ENCODE measurements around the gene SMARCA4.
"Not testable (repeated sequence)": the region's sequence is repeated elsewhere in the genome, so short reads cannot be mapped to it uniquely, and the experiment has no call there.

The SMARCA4 gene

GRCh38 chr19:11090014-11090263, 129.1 kb downstream of the SMARCA4 start:
- H3K14ac ChIP-seq (ENCODE audit: low read length), result peak overlapping the region; percentile 96
- peak overlapping the region; percentile 96 for H3K18ac ChIP-seq (ENCODE audit: low read length)
- peak overlapping the region; percentile 80 for H4K8ac ChIP-seq (ENCODE audit: low read depth, low read length)
- H2BK5ac ChIP-seq (ENCODE audit: low read depth, low read length, poor library complexity), result peak overlapping the region; percentile 97
- no CpG with 5 or more reads among the region's 15 CpGs for WGBS (ENCODE audit: extremely low coverage, insufficient coverage, insufficient read length)
- peak overlapping the region; percentile 95 for H2BK120ac ChIP-seq (ENCODE audit: insufficient read depth, low read length, poor library complexity)
- not testable (repeated sequence) for H3K23ac ChIP-seq (ENCODE audit: low read length); H3K9me3 ChIP-seq (ENCODE audit: insufficient read depth, low read depth, low read length); H3K27me3 ChIP-seq (ENCODE audit: insufficient read depth, low read length)
- peaks cover 37% of the 10 kb centered on the region for H3K79me1 ChIP-seq (ENCODE audit: low read length)
- H3K4me2 ChIP-seq (ENCODE audit: low read length), result peak overlapping the region; percentile 72
- peak overlapping the region; percentile 96 for H2AK5ac ChIP-seq (ENCODE audit: low read length)
- peaks cover 37% of the 10 kb centered on the region for H3K79me2 ChIP-seq (ENCODE audit: control insufficient read depth, insufficient read depth, low read length, poor library complexity)
- H3K9ac ChIP-seq (ENCODE audit: low read length), result peak overlapping the region; percentile 95
- peaks cover 16 to 24% of the 10 kb centered on the region in 2 experiments for H3K4me1 ChIP-seq (ENCODE audit: control insufficient read depth in 1 of 2, insufficient read depth in 2 of 2, low read length in 2 of 2)
- H3K4ac ChIP-seq (ENCODE audit: low read depth, low read length), result peak overlapping the region; percentile 89
- H4K91ac ChIP-seq (ENCODE audit: low read depth, low read length), result peak overlapping the region; percentile 93
- peak overlapping the region; percentile 76 for H2BK12ac ChIP-seq (ENCODE audit: low read length)
- H3K36me3 ChIP-seq (ENCODE audit: control insufficient read depth in 1 of 2, insufficient read depth in 2 of 2, low read length in 2 of 2), result peaks cover 14 to 22% of the 10 kb centered on the region in 2 experiments
- H3K27ac ChIP-seq (ENCODE audit: low read depth, low read length), result peak overlapping the region; percentile 91
- H3K4me3 ChIP-seq (ENCODE audit: low read depth, low read length), result peak overlapping the region; percentile 84
- peak in 1 of 2 donors; percentile 67 for DNase-seq
- peak overlapping the region; percentile 26 for H2AFZ ChIP-seq (ENCODE audit: insufficient read depth, low read length, poor library complexity)
- H4K12ac ChIP-seq (ENCODE audit: low read depth, low read length), result peak overlapping the region; percentile 43

DNA sequence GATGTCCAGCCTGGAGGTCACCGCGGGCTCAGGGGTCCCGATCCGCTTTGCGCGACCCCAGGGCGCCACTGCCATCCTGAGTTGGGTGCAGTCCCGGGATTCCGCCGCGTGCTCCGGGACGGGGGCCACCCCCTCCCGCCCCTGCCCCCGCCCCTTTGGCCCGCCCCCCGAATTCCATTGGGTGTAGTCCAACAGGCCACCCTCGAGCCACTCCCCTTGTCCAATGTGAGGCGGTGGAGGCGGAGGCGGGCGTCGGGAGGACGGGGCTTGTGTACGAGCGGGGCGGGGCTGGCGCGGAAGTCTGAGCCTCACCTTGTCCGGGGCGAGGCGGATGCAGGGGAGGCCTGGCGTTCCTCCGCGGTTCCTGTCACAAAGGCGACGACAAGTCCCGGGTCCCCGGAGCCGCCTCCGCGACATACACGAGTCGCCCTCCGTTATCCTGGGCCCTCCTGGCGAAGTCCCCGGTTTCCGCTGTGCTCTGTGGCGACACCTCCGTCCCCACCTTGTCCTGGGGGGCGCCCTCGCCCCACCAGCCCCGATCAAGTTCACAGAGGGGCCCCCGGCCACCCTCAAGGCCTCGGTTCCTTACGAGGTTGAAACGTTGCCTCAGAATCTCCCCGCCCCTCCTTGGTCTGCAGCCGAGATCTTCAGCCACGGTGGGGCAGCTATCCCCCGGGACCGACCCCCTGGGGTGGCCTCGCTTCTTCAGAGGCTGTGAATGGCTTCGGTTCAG, 129.6 kb downstream of the SMARCA4 start:
- peaks cover 39% of the 10 kb centered on the region for H3K79me2 ChIP-seq (ENCODE audit: control insufficient read depth, insufficient read depth, low read length, poor library complexity)
- peak overlapping the region; percentile 93 for H3K4me2 ChIP-seq (ENCODE audit: low read length)
- peak overlapping the region; percentile 26 for H2AFZ ChIP-seq (ENCODE audit: insufficient read depth, low read length, poor library complexity)
- peaks cover 33% of the 10 kb centered on the region for H3K79me1 ChIP-seq (ENCODE audit: low read length)
- peak overlapping the region; percentile 96 for H3K4ac ChIP-seq (ENCODE audit: low read depth, low read length)
- DNase-seq, result peak; percentile 96 to 97
- H4K91ac ChIP-seq (ENCODE audit: low read depth, low read length), result peak overlapping the region; percentile 97
- no peaks in the 10 kb centered on the region for H3K27me3 ChIP-seq (ENCODE audit: insufficient read depth, low read length)
- peak overlapping the region; percentile 96 for H3K14ac ChIP-seq (ENCODE audit: low read length)
- peak overlapping the region; percentile 97 for H2BK5ac ChIP-seq (ENCODE audit: low read depth, low read length, poor library complexity)
- H3K9me3 ChIP-seq (ENCODE audit: insufficient read depth, low read depth, low read length), result no peaks in the 10 kb centered on the region
- H2BK12ac ChIP-seq (ENCODE audit: low read length), result peak overlapping the region; percentile 76
- no CpG with 5 or more reads among the region's 64 CpGs for WGBS (ENCODE audit: extremely low coverage, insufficient coverage, insufficient read length)
- no peak overlapping the region for H3K23ac ChIP-seq (ENCODE audit: low read length)
- H2BK120ac ChIP-seq (ENCODE audit: insufficient read depth, low read length, poor library complexity), result peak overlapping the region; percentile 95
- H4K8ac ChIP-seq (ENCODE audit: low read depth, low read length), result peak overlapping the region; percentile 80
- H3K36me3 ChIP-seq (ENCODE audit: control insufficient read depth in 1 of 2, insufficient read depth in 2 of 2, low read length in 2 of 2), result peaks cover 16 to 24% of the 10 kb centered on the region in 2 experiments
- peak overlapping the region; percentile 84 for H3K4me3 ChIP-seq (ENCODE audit: low read depth, low read length)
- H3K18ac ChIP-seq (ENCODE audit: low read length), result peak overlapping the region; percentile 96
- H3K4me1 ChIP-seq (ENCODE audit: control insufficient read depth in 1 of 2, insufficient read depth in 2 of 2, low read length in 2 of 2), result peaks cover 13 to 24% of the 10 kb centered on the region in 2 experiments
- H2AK5ac ChIP-seq (ENCODE audit: low read length), result peak overlapping the region; percentile 96
- H4K12ac ChIP-seq (ENCODE audit: low read depth, low read length), result peak overlapping the region; percentile 43
- peak overlapping the region; percentile 95 for H3K9ac ChIP-seq (ENCODE audit: low read length)
- peak overlapping the region; percentile 91 for H3K27ac ChIP-seq (ENCODE audit: low read depth, low read length)

DNA sequence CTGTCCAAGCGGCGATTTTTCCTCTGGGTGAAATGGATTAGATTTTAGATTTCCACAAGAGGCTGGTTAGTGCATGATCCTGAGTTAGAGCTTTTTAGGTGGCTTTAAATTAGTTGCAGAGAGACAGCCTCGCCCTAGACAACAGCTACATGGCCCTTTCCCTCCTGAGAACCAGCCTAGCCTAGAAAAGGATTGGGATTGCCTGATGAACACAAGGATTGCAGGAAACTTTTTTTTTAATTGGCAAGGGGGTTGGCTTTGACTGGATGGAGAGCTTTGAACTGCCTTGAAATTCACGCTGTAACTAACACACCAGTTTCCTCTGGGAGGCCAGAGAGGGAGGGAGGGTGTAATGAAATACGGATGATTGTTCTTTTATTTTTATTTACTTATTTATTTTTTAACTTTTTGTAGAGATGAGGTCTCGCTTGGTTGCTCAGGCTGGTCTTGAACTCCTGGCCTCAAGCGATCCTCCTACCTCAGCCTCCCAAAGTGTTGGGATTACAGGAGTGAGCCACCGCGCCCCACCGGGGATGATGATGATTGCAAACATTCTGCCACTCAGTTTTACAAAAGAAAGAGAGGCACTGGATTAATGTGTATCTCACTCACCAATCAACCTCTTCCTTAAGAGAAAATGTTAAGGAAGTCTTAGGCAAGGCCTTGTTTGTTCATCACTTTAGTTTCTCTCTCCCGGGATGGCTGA, 130.3 kb downstream of the SMARCA4 start:
- Histone ChIP-seq H4K91ac (ENCODE audit: low read depth, low read length) (peak overlapping the region; percentile 97), H3K4me2 (ENCODE audit: low read length) (peak overlapping the region; percentile 93), H3K9ac (ENCODE audit: low read length) (peak overlapping the region; percentile 83), H3K4ac (ENCODE audit: low read depth, low read length) (peak overlapping the region; percentile 96), H2BK12ac (ENCODE audit: low read length) (peak overlapping the region; percentile 41), H3K27ac (ENCODE audit: low read depth, low read length) (peak overlapping the region; percentile 83), H3K79me2 (ENCODE audit: control insufficient read depth, insufficient read depth, low read length, poor library complexity) (peaks cover 43% of the 10 kb centered on the region), H3K36me3 (ENCODE audit: control insufficient read depth in 1 of 2, insufficient read depth in 2 of 2, low read length in 2 of 2) (peaks cover 22 to 31% of the 10 kb centered on the region in 2 experiments), H2AFZ (ENCODE audit: insufficient read depth, low read length, poor library complexity) (no peak overlapping the region), H2BK5ac (ENCODE audit: low read depth, low read length, poor library complexity) (peak overlapping the region; percentile 97), H3K18ac (ENCODE audit: low read length) (peak overlapping the region; percentile 96), H3K9me3 (ENCODE audit: insufficient read depth, low read depth, low read length) (no peaks in the 10 kb centered on the region), H3K4me3 (ENCODE audit: low read depth, low read length) (peak overlapping the region; percentile 78), H3K4me1 (ENCODE audit: control insufficient read depth in 1 of 2, insufficient read depth in 2 of 2, low read length in 2 of 2) (peaks cover 9 to 20% of the 10 kb centered on the region in 2 experiments), H3K79me1 (ENCODE audit: low read length) (peaks cover 27% of the 10 kb centered on the region), H3K27me3 (ENCODE audit: insufficient read depth, low read length) (no peaks in the 10 kb centered on the region), H3K14ac (ENCODE audit: low read length) (peak overlapping the region; percentile 90), H2BK120ac (ENCODE audit: insufficient read depth, low read length, poor library complexity) (peak overlapping the region; percentile 92), H4K12ac (ENCODE audit: low read depth, low read length) (peak overlapping the region; percentile 21), H3K23ac (ENCODE audit: low read length) (no peak overlapping the region), H4K8ac (ENCODE audit: low read depth, low read length) (no peak overlapping the region), H2AK5ac (ENCODE audit: low read length) (peak overlapping the region; percentile 89)
- no CpG with 5 or more reads among the region's 11 CpGs for WGBS (ENCODE audit: extremely low coverage, insufficient coverage, insufficient read length)
- DNase-seq, result no peak

- no peak overlapping the region for H3K9ac ChIP-seq (ENCODE audit: low read length)
- H2AK5ac ChIP-seq (ENCODE audit: low read length), result no peak overlapping the region
- H2BK120ac ChIP-seq (ENCODE audit: insufficient read depth, low read length, poor library complexity), result no peak overlapping the region
- peak overlapping the region; percentile 22 for H3K4ac ChIP-seq (ENCODE audit: low read depth, low read length)
- no peak overlapping the region for H3K18ac ChIP-seq (ENCODE audit: low read length)
- no peak overlapping the region for H4K91ac ChIP-seq (ENCODE audit: low read depth, low read length)
- peak; percentile 96 to 99 for DNase-seq
- peak overlapping the region; percentile 83 for H3K27ac ChIP-seq (ENCODE audit: low read depth, low read length)
- no peak overlapping the region for H2BK5ac ChIP-seq (ENCODE audit: low read depth, low read length, poor library complexity)
- no peak overlapping the region for H2AFZ ChIP-seq (ENCODE audit: insufficient read depth, low read length, poor library complexity)
- peaks cover 9 to 19% of the 10 kb centered on the region in 2 experiments for H3K4me1 ChIP-seq (ENCODE audit: control insufficient read depth in 1 of 2, insufficient read depth in 2 of 2, low read length in 2 of 2)
- H4K12ac ChIP-seq (ENCODE audit: low read depth, low read length), result no peak overlapping the region
- no peak overlapping the region for H4K8ac ChIP-seq (ENCODE audit: low read depth, low read length)
- H3K36me3 ChIP-seq (ENCODE audit: control insufficient read depth in 1 of 2, insufficient read depth in 2 of 2, low read length in 2 of 2), result peaks cover 25 to 36% of the 10 kb centered on the region in 2 experiments
- no peak overlapping the region for H2BK12ac ChIP-seq (ENCODE audit: low read length)
- WGBS (ENCODE audit: extremely low coverage, insufficient coverage, insufficient read length), result no CpG with 5 or more reads among the region's 8 CpGs
- no peaks in the 10 kb centered on the region for H3K27me3 ChIP-seq (ENCODE audit: insufficient read depth, low read length)
- H3K23ac ChIP-seq (ENCODE audit: low read length), result no peak overlapping the region
- H3K4me3 ChIP-seq (ENCODE audit: low read depth, low read length), result no peak overlapping the region
- no peak overlapping the region for H3K14ac ChIP-seq (ENCODE audit: low read length)
- no peaks in the 10 kb centered on the region for H3K9me3 ChIP-seq (ENCODE audit: insufficient read depth, low read depth, low read length)
- H3K79me1 ChIP-seq (ENCODE audit: low read length), result peaks cover 27% of the 10 kb centered on the region
- H3K4me2 ChIP-seq (ENCODE audit: low read length), result peak overlapping the region; percentile 93
- H3K79me2 ChIP-seq (ENCODE audit: control insufficient read depth, insufficient read depth, low read length, poor library complexity), result peaks cover 46% of the 10 kb centered on the region
These were observed 130.9 kb downstream of the SMARCA4 start for GRCh38 chr19:11091703-11092153.

Data from trophoblast cell (in vitro differentiated cells and primary cell).